Keratinocyte (primary cell): ENCODE measurements around the gene NRG2. TPM values are rescaled to one million over a fixed set of nuclear protein-coding genes. Genes with fewer than 3 reads are reported as not detected.

Source experiments
- DNase-seq: peaks from one replicate; pipeline ENCODE4 v3.0.0-alpha.2; 2011; ENCODE audit warnings: low read depth, missing footprints, low spot score
- FAIRE-seq: peaks from 2 replicates; lab custom pipeline; 2011; peaks lifted over from hg19 to GRCh38; lab: Jason Lieb, UNC
- H2AFZ ChIP-seq: 2 replicates; pipeline ENCODE4 v1.6.0; 2012; ENCODE audit warnings: low read length, control low read depth, inconsistent platforms; ENCODE audit not compliant: control insufficient read depth
- H3K27ac ChIP-seq: 2 replicates; pipeline ENCODE4 v1.5.1; 2011; ENCODE audit warnings: low read length; ENCODE audit not compliant: control insufficient read depth, insufficient read depth
- H3K27me3 ChIP-seq: 3 replicates; pipeline ENCODE4 v1.6.0; 2011; ENCODE audit warnings: low read length; ENCODE audit not compliant: control insufficient read depth, insufficient read depth; ENCODE audit errors: extremely low read depth
- H3K36me3 ChIP-seq, 2 experiments: 2 replicates in 1 of 2; 3 replicates in 1 of 2; pipeline ENCODE4 v1.5.1; 2011; ENCODE audit warnings: low read length in 2 of 2, mild to moderate bottlenecking in 1 of 2; ENCODE audit not compliant: control insufficient read depth in 2 of 2, insufficient read depth in 2 of 2; ENCODE audit errors: extremely low read depth in 1 of 2
- H3K4me1 ChIP-seq: 3 replicates; pipeline ENCODE4 v1.5.1; 2011; ENCODE audit warnings: low read length; ENCODE audit not compliant: control insufficient read depth, insufficient read depth; ENCODE audit errors: extremely low read depth
- H3K4me2 ChIP-seq: 3 replicates; pipeline ENCODE4 v1.6.0; 2011; ENCODE audit warnings: low read depth, low read length; ENCODE audit not compliant: control insufficient read depth, insufficient read depth; ENCODE audit errors: extremely low read depth
- H3K4me3 ChIP-seq, 3 experiments: fragments of 200-600 bp in 1 of 3; sonication (generic) in 1 of 3; 2 replicates in 2 of 3; 3 replicates in 1 of 3; pipeline ENCODE4 v1.5.1; 2011 to 2016; ENCODE audit warnings: low read length in 3 of 3, mild to moderate bottlenecking in 3 of 3, control low read depth in 2 of 3, inconsistent platforms in 1 of 3, low read depth in 1 of 3, mixed read lengths in 1 of 3, mixed run types in 1 of 3, moderate library complexity in 1 of 3; ENCODE audit not compliant: control insufficient read depth in 2 of 3, insufficient read depth in 2 of 3; ENCODE audit errors: extremely low read depth in 1 of 3
- H3K79me2 ChIP-seq: 2 replicates; pipeline ENCODE4 v1.6.0; 2012; ENCODE audit warnings: low read length; ENCODE audit not compliant: control insufficient read depth, insufficient read depth
- H3K9ac ChIP-seq: 3 replicates; pipeline ENCODE4 v1.6.0; 2011; ENCODE audit warnings: low read length; ENCODE audit not compliant: control insufficient read depth, insufficient read depth; ENCODE audit errors: extremely low read depth
- H3K9me1 ChIP-seq: 3 replicates; pipeline ENCODE4 v1.6.0; 2011; ENCODE audit warnings: low read length; ENCODE audit not compliant: control insufficient read depth, insufficient read depth; ENCODE audit errors: extremely low read depth
- H3K9me3 ChIP-seq: 2 replicates; pipeline ENCODE4 v1.5.1; 2012; ENCODE audit warnings: low read depth, low read length; ENCODE audit not compliant: control insufficient read depth
- H4K20me1 ChIP-seq: 3 replicates; pipeline ENCODE4 v1.6.0; 2011; ENCODE audit warnings: low read length; ENCODE audit not compliant: control insufficient read depth, insufficient read depth; ENCODE audit errors: extremely low read depth
- EZH2 ChIP-seq: IDR thresholded peaks from one replicate; pipeline ENCODE4 v1.6.1; 2012; ENCODE audit warnings: inconsistent platforms, mild to moderate bottlenecking, low read length, moderate library complexity
- dilution Hi-C: fragments of 300-500 bp; cut with MboI; formaldehyde crosslinking; loops from one replicate; pipeline ENCODE4 v1.7.0; 2020; ENCODE audit warnings: low sequenced_read_pairs; ENCODE audit not compliant: extremely low pct_ligation_motif_present
- polyA plus RNA-seq, 5 experiments: library from polyadenylated mRNA; depleted of rRNA in 3 of 5; stranded (reverse) in 3 of 5; stranded (forward) in 1 of 5; unstranded in 1 of 5; fragments of >200 nt; gene quantifications; 1 replicate in 1 of 5; 2 replicates in 3 of 5; 3 replicates in 1 of 5; pipeline versions ENCODE4 v1.2.1 to v1.2.3, GENCODE V29; 2011 to 2012; ENCODE audit warnings: missing spikeins in 2 of 5, low read depth in 1 of 5, low replicate concordance in 1 of 5
- TF ChIP-seq, protein P1 (sequence below), 3 experiments: IDR thresholded peaks in 1 of 3; conservative IDR thresholded peaks in 1 of 3; optimal IDR thresholded peaks in 1 of 3; 2 replicates in 2 of 3; 3 replicates in 1 of 3; pipeline versions ENCODE3 to v1.5.1; 2011; ENCODE audit warnings: low read length in 3 of 3, mild to moderate bottlenecking in 3 of 3, moderate library complexity in 2 of 3, control low read depth in 1 of 3, inconsistent platforms in 1 of 3; ENCODE audit not compliant: insufficient read depth in 2 of 3; ENCODE audit errors: extremely low read depth in 1 of 3

The NRG2 gene
- polyA plus RNA-seq, 1 donor (not counting 4 experiments of a cell fraction or from before 2014, with no cell fraction given) = 0.13 TPM

DNA sequence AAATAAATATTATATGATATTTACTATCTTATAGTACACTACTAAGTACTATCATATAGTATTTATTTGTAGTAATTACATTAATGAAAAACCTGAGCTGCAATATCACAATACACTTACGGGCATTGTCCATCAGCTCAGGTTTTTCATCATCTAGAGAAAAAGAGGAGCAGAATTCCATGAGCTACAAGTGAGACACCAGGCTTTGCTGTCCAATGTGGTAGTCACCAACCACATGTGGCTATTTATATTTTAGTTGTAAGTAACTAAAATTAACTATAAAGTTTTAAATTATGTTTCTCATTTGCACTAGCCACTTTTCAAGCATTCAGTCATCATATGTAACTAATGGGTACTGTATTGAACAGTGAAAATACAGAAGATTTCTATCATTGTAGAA, 13.8 kb upstream of the NRG2 start:
- Histone ChIP-seq H3K27ac (no peak overlapping the region), H3K79me2 (no peaks in the 10 kb centered on the region), H3K9me1 (no peaks in the 10 kb centered on the region), H3K4me3 (no peak overlapping the region), H3K4me1 (no peaks in the 10 kb centered on the region), H3K4me2 (no peak overlapping the region), H4K20me1 (no peaks in the 10 kb centered on the region), H3K27me3 (peaks cover 23% of the 10 kb centered on the region), H2AFZ (no peak overlapping the region), H3K9ac (no peak overlapping the region), H3K9me3 (no peaks in the 10 kb centered on the region), H3K36me3 (no peaks in the 10 kb centered on the region)
- no peak for TF ChIP-seq EZH2
- TF ChIP-seq, protein P1, sequence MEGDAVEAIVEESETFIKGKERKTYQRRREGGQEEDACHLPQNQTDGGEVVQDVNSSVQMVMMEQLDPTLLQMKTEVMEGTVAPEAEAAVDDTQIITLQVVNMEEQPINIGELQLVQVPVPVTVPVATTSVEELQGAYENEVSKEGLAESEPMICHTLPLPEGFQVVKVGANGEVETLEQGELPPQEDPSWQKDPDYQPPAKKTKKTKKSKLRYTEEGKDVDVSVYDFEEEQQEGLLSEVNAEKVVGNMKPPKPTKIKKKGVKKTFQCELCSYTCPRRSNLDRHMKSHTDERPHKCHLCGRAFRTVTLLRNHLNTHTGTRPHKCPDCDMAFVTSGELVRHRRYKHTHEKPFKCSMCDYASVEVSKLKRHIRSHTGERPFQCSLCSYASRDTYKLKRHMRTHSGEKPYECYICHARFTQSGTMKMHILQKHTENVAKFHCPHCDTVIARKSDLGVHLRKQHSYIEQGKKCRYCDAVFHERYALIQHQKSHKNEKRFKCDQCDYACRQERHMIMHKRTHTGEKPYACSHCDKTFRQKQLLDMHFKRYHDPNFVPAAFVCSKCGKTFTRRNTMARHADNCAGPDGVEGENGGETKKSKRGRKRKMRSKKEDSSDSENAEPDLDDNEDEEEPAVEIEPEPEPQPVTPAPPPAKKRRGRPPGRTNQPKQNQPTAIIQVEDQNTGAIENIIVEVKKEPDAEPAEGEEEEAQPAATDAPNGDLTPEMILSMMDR (optimal IDR thresholded peaks at IDR 0.05 in 1 of 3, IDR thresholded peaks at IDR 0.05 in 1 of 3, conservative IDR thresholded peaks at IDR 0.05 in 1 of 3; ENCODE audit: extremely low read depth in 1 of 3, insufficient read depth in 2 of 3, low read length in 3 of 3) = no peak
- FAIRE-seq = no peak
- no peak for DNase-seq
- dilution Hi-C loops = loop anchor here (25.0 kb wide), 1 partner anchor 105 kb away; no protein-coding TSS in a partner anchor

DNA sequence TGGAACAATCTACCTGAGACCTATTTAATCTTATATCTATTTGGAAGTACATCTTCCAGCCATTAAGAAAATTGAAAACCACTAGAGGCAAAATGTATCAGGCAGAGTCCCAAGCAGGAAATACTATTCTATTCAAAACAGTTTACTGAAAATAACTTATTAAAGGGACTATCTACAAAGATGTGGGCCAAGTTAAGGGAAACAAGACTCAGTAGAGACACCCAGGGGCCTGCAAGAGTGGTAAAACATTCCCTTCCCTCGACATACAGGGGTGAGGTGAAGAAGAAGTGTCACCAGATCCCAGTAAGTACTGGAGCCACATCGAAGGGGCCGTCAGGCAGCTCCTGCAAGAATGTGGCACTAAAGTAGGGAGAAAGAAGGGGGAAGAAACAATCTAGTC, 12.1 kb upstream of the NRG2 start:
- H3K36me3 ChIP-seq = no peaks in the 10 kb centered on the region
- dilution Hi-C loops = loop anchor here (25.0 kb wide), 1 partner anchor 107 kb away; no protein-coding TSS in a partner anchor
- H3K4me3 ChIP-seq = no peak overlapping the region
- no peak overlapping the region for H3K4me2 ChIP-seq
- no peaks in the 10 kb centered on the region for H3K79me2 ChIP-seq
- FAIRE-seq (no peak), DNase-seq (no peak)
- H3K4me1 ChIP-seq = no peaks in the 10 kb centered on the region
- H2AFZ ChIP-seq = no peak overlapping the region
- no peak for TF ChIP-seq EZH2
- TF ChIP-seq, protein P1 (optimal IDR thresholded peaks at IDR 0.05 in 1 of 3, IDR thresholded peaks at IDR 0.05 in 1 of 3, conservative IDR thresholded peaks at IDR 0.05 in 1 of 3; ENCODE audit: extremely low read depth in 1 of 3, insufficient read depth in 2 of 3, low read length in 3 of 3) = no peak
- H3K9me1 ChIP-seq = no peaks in the 10 kb centered on the region
- H3K27me3 ChIP-seq = peaks cover 18% of the 10 kb centered on the region
- H4K20me1 ChIP-seq = no peaks in the 10 kb centered on the region
- no peak overlapping the region for H3K9ac ChIP-seq
- no peak overlapping the region for H3K27ac ChIP-seq
- no peaks in the 10 kb centered on the region for H3K9me3 ChIP-seq
